Skeletal muscle cell (primary cell): ENCODE results near the gene NRXN3.

Source experiments
- DNase-seq: peaks from one replicate; pipeline ENCODE4 v3.0.0-alpha.2; 2010; ENCODE audit warnings: low read depth
- H3K4me3 ChIP-seq: 2 replicates; pipeline ENCODE4 v1.5.1; 2011; ENCODE audit warnings: low read depth, mild to moderate bottlenecking, control low read depth, low read length, moderate library complexity

The NRXN3 gene

GRCh38 chr14:78308079-78308478, 137.9 kb downstream of the NRXN3 start:
- DNase-seq: no peak
- no peak overlapping the region for H3K4me3 ChIP-seq

GRCh38 chr14:78310272-78310671, 140.1 kb downstream of the NRXN3 start:
- no peak overlapping the region for H3K4me3 ChIP-seq
- DNase-seq: no peak

GRCh38 chr14:78313499-78313898, 143.3 kb downstream of the NRXN3 start:
- no peak overlapping the region for H3K4me3 ChIP-seq
- DNase-seq: no peak

- DNase-seq: no peak
- H3K4me3 ChIP-seq: no peak overlapping the region
These were observed 144.3 kb downstream of the NRXN3 start for GRCh38 chr14:78314484-78314883.

- no peak overlapping the region for H3K4me3 ChIP-seq
- DNase-seq: no peak
These were observed 145.9 kb downstream of the NRXN3 start for GRCh38 chr14:78316052-78316451.

- DNase-seq: no peak
- H3K4me3 ChIP-seq: no peak overlapping the region
These were observed 146.6 kb downstream of the NRXN3 start for GRCh38 chr14:78316786-78317185.

GRCh38 chr14:78319406-78319805, 149.2 kb downstream of the NRXN3 start:
- DNase-seq: no peak
- no peak overlapping the region for H3K4me3 ChIP-seq

- no peak overlapping the region for H3K4me3 ChIP-seq
- DNase-seq: no peak
These were observed 149.9 kb downstream of the NRXN3 start for GRCh38 chr14:78319887-78320635.

- no peak for DNase-seq
- no peak overlapping the region for H3K4me3 ChIP-seq
These were observed 154.2 kb downstream of the NRXN3 start for GRCh38 chr14:78324353-78324752.

- no peak overlapping the region for H3K4me3 ChIP-seq
- DNase-seq: no peak
These were observed 155.7 kb downstream of the NRXN3 start for GRCh38 chr14:78325911-78326310.

- H3K4me3 ChIP-seq: no peak overlapping the region
- no peak for DNase-seq
These were observed 157.5 kb downstream of the NRXN3 start for GRCh38 chr14:78327426-78328221.

GRCh38 chr14:78329371-78329770, 159.2 kb downstream of the NRXN3 start:
- no peak for DNase-seq
- no peak overlapping the region for H3K4me3 ChIP-seq

- no peak overlapping the region for H3K4me3 ChIP-seq
- DNase-seq: no peak
These were observed 165.4 kb downstream of the NRXN3 start for GRCh38 chr14:78335531-78335930.

GRCh38 chr14:78340250-78340649, 170.1 kb downstream of the NRXN3 start:
- DNase-seq: no peak
- no peak overlapping the region for H3K4me3 ChIP-seq

GRCh38 chr14:78341827-78342389, 171.7 kb downstream of the NRXN3 start:
- DNase-seq: no peak
- H3K4me3 ChIP-seq: no peak overlapping the region

- no peak overlapping the region for H3K4me3 ChIP-seq
- no peak for DNase-seq
These were observed 172.7 kb downstream of the NRXN3 start for GRCh38 chr14:78342879-78343278.

- H3K4me3 ChIP-seq: no peak overlapping the region
These were observed 174.1 kb downstream of the NRXN3 start for GRCh38 chr14:78344290-78344689.

GRCh38 chr14:78345131-78345744, 175.1 kb downstream of the NRXN3 start:
- DNase-seq: no peak
- no peak overlapping the region for H3K4me3 ChIP-seq

More at GRCh38 chr14:78344290-78344689, 174.1 kb downstream of the NRXN3 start:
- DNase-seq: no peak

GRCh38 chr14:78346747-78347146, 176.6 kb downstream of the NRXN3 start:
- H3K4me3 ChIP-seq: no peak overlapping the region
- no peak for DNase-seq

- DNase-seq: no peak
- no peak overlapping the region for H3K4me3 ChIP-seq
These were observed 184.9 kb downstream of the NRXN3 start for GRCh38 chr14:78355109-78355508.
